Heart left ventricle (tissue), 13 donors: ENCODE data around the gene IFITM5.

Source experiments
- CTCF ChIP-seq, 12 donors: fragments of 200-600 bp; sonication (generic) in 4 of 12; IDR thresholded peaks; one replicate each; pipeline versions ENCODE4 v1.5.0 to v1.8.0; 2018 to 2022; ENCODE audit warnings: antibody characterized with exemption in 12 of 12, mild to moderate bottlenecking in 5 of 12
- POLR2A ChIP-seq, 2 donors: fragments of 450-650 bp; IDR thresholded peaks; one replicate each; pipeline ENCODE4 v1.6.1; 2017; ENCODE audit warnings: antibody characterized with exemption in 2 of 2, mild to moderate bottlenecking in 2 of 2, moderate library complexity in 2 of 2
- donor health status: ischemic (EF 13 %, LVEDD 7.1; RV severe dilation, severe dysfunction).
- donor health status: DM: no; HTN: yes; CAD: no.
- donor health status: DM: no; HTN: no; CAD: no.
- donor health status: ischemic (EF 25% LVEDD 6.9; RV normal size, moderate dysfunction).
- donor health status: ischemic (EF 25% LVEDD 5.7; RV mildly dilated, moderate dysfunction).
- donor health status: ischemic (EF 35%, LVEDD 5.7; RV mildly dilated, moderate dysfunction).
- donor health status: nonischemic (EF 11% LVEDD 7.7; RV severe dilation, severe dysfunction).
- donor health status: DM: yes; HTN: yes; CAD: no.
- donor health status: PGD.
- donor health status: ischemic (EF 29% LVEDD 5.4; RV normal size, mild dysfunction).
- donor health status: nonischemic (EF 23%, LVEDD 6.1; RV moderate dilation, normal function).

GRCh38 chr11:298406-299065, 790 bp downstream of the IFITM5 start:
- TF ChIP-seq CTCF (IDR thresholded peaks at IDR 0.05) (no peak), POLR2A (IDR thresholded peaks at IDR 0.05) (no peak)
